ENCODE measurements around the gene CDC42SE1.
"Not testable (repeated sequence)": the region's sequence is repeated elsewhere in the genome, so short reads cannot be mapped to it uniquely, and the experiment has no call there.

CDC42SE1 gene

GRCh38 chr1:151059109-151060006, at the start of gene CDC42SE1:
TSS of gene CDC42SE1 (minus strand) at chr1:151059622. CDS start at chr1:151055730, 3,892 bp downstream.
- peak; percentile 85 for DNase-seq

- DNase-seq: no peak
Measured at GRCh38 chr1:151108331-151108730, 48.9 kb upstream of the CDC42SE1 start.

GRCh38 chr1:151106894-151107293, 47.5 kb upstream of the CDC42SE1 start:
- no peak for DNase-seq

- DNase-seq: no peak
Measured at GRCh38 chr1:151104630-151105029, 45.2 kb upstream of the CDC42SE1 start.

- DNase-seq: no peak
Measured at GRCh38 chr1:151098126-151098525, 38.7 kb upstream of the CDC42SE1 start.

- DNase-seq: not testable (repeated sequence)
Measured at GRCh38 chr1:151097426-151097825, 38.0 kb upstream of the CDC42SE1 start.

GRCh38 chr1:151085953-151086559, 26.6 kb upstream of the CDC42SE1 start:
- no peak for DNase-seq

- DNase-seq: no peak
Measured at GRCh38 chr1:151072224-151072623, 12.8 kb upstream of the CDC42SE1 start.

GRCh38 chr1:151070474-151071276, 11.3 kb upstream of the CDC42SE1 start, which contains the start of gene GABPB2:
TSS of gene GABPB2 (plus strand) at chr1:151070761. CDS start at chr1:151088190, 17,429 bp downstream.
- DNase-seq: peak; percentile 87

- no peak for DNase-seq
Measured at GRCh38 chr1:151069103-151069486, 9.7 kb upstream of the CDC42SE1 start.

GRCh38 chr1:151067185-151067584, 7.8 kb upstream of the CDC42SE1 start:
- DNase-seq: no peak

GRCh38 chr1:151065089-151065645, 5.7 kb upstream of the CDC42SE1 start:
- no peak for DNase-seq

GRCh38 chr1:151062741-151063371, 3.4 kb upstream of the CDC42SE1 start:
- no peak for DNase-seq

- no peak for DNase-seq
Measured at GRCh38 chr1:151061704-151062103, 2.3 kb upstream of the CDC42SE1 start.

- DNase-seq: no peak
Measured at GRCh38 chr1:151060657-151061421, 1.4 kb upstream of the CDC42SE1 start.

- DNase-seq: no peak
Measured at GRCh38 chr1:151060007-151060656, 710 bp upstream of the CDC42SE1 start, which contains the start of gene MLLT11. TSS of gene MLLT11 (plus strand) at chr1:151060397. CDS start at chr1:151067225, 6,828 bp downstream.

GRCh38 chr1:151058692-151059091, 730 bp downstream of the CDC42SE1 start:
- DNase-seq: no peak

- no peak for DNase-seq
Measured at GRCh38 chr1:151056149-151056548, 3.3 kb downstream of the CDC42SE1 start.

- DNase-seq: no peak
Measured at GRCh38 chr1:151055581-151055980, 3.8 kb downstream of the CDC42SE1 start.

- no peak for DNase-seq
Measured at GRCh38 chr1:151054971-151055547, 4.4 kb downstream of the CDC42SE1 start.
